Esophagus (tissue), 2 donors: ENCODE data around the gene MRPS24. TPM values are rescaled to one million over a fixed set of nuclear protein-coding genes. Genes with fewer than 3 reads are reported as not detected.

Source experiments
- H3K27ac ChIP-seq, 2 donors: one replicate each; pipeline ENCODE4 v1.5.1; 2013; ENCODE audit warnings: low read depth in 2 of 2, mild to moderate bottlenecking in 2 of 2, inconsistent platforms in 1 of 2, low read length in 1 of 2, moderate library complexity in 1 of 2
- H3K27me3 ChIP-seq, 2 donors: one replicate each; pipeline ENCODE4 v1.6.1; 2013; ENCODE audit warnings: low read length in 2 of 2, control low read depth in 1 of 2, mild to moderate bottlenecking in 1 of 2; ENCODE audit not compliant: insufficient read depth in 2 of 2, control insufficient read depth in 1 of 2
- H3K36me3 ChIP-seq, 2 donors: one replicate each; pipeline ENCODE4 v1.6.1; 2013; ENCODE audit warnings: low read length in 1 of 2; ENCODE audit not compliant: control insufficient read depth in 2 of 2, insufficient read depth in 2 of 2
- H3K4me1 ChIP-seq, 2 donors: one replicate each; pipeline ENCODE4 v1.6.1; 2013; ENCODE audit warnings: low read length in 1 of 2; ENCODE audit not compliant: control insufficient read depth in 2 of 2, insufficient read depth in 2 of 2
- H3K4me3 ChIP-seq, 2 donors: one replicate each; pipeline ENCODE4 v1.5.1; 2013; ENCODE audit warnings: low read length in 2 of 2, mild to moderate bottlenecking in 2 of 2, low read depth in 1 of 2, moderate library complexity in 1 of 2
- H3K9me3 ChIP-seq, 2 donors: one replicate each; pipeline ENCODE4 v1.6.1; 2013; ENCODE audit warnings: mild to moderate bottlenecking in 2 of 2, low read depth in 1 of 2, low read length in 1 of 2, moderate library complexity in 1 of 2; ENCODE audit not compliant: control insufficient read depth in 2 of 2, insufficient read depth in 1 of 2
- WGBS, 2 donors: extraction: QIAGEN DNeasy Blood & Tissue Kit; methylation state at CpG; one replicate each; pipeline ENCODE4 v1.1.7; 2013; 5-methylcytosine and 5-hydroxymethylcytosine counted together
- polyA plus RNA-seq, 2 donors: library from polyadenylated mRNA; stranded (reverse); fragments of 200-250 nt; gene quantifications; one replicate each; pipeline ENCODE4 v1.2.3, GENCODE V29; 2013
- donor health status: healthy with polysubstance abuse.
- donor health status: Bipolar disorder and iron deficiency.

The MRPS24 gene
- polyA plus RNA-seq: 100 to 1,000 TPM in 1 of 2 donors, 10 to 100 TPM in 1; 70.4 to 156 TPM

- H3K36me3 ChIP-seq: peaks cover 3 to 11% of the 10 kb centered on the region in 2 donors
- H3K4me1 ChIP-seq: peaks cover 6 to 14% of the 10 kb centered on the region in 2 donors
- H3K27ac ChIP-seq: peak within 1 kb of the TSS; percentile 81 to 96
- WGBS, 2 donors: 1% methylated on average over 71 to 81 of the region's 81 CpGs
- H3K4me3 ChIP-seq: peak within 1 kb of the TSS; percentile 90 to 99
- no peaks in the 10 kb centered on the region for H3K27me3 ChIP-seq
- H3K9me3 ChIP-seq: no peaks in the 10 kb centered on the region
Observed at GRCh38 chr7:43869006-43869866, at the start of gene MRPS24. Gene MRPS24 (minus strand): TSS chr7:43869517. CDS start chr7:43869495, 22 bp downstream.

- H3K36me3 ChIP-seq: peaks cover 0 to 8% of the 10 kb centered on the region in 2 donors
- no peak overlapping the region for H3K27ac ChIP-seq
- WGBS, 2 donors: 95% methylated on average over 5 of the region's 5 CpGs
Observed at GRCh38 chr7:43915907-43916306, 46.6 kb upstream of the MRPS24 start.

GRCh38 chr7:43914795-43915194, 45.5 kb upstream of the MRPS24 start:
- Histone ChIP-seq H3K4me1 (no peaks in the 10 kb centered on the region), H3K9me3 (no peaks in the 10 kb centered on the region), H3K27ac (no peak overlapping the region), H3K27me3 (no peaks in the 10 kb centered on the region), H3K4me3 (no peak overlapping the region), H3K36me3 (peaks cover 0 to 7% of the 10 kb centered on the region in 2 donors)
- 87 to 89% methylated on average over 5 of the region's 5 CpGs for WGBS, 2 donors

More at GRCh38 chr7:43915907-43916306, 46.6 kb upstream of the MRPS24 start:
- H3K4me1 ChIP-seq: no peaks in the 10 kb centered on the region
- H3K27me3 ChIP-seq: no peaks in the 10 kb centered on the region
- H3K4me3 ChIP-seq: no peak overlapping the region
- no peaks in the 10 kb centered on the region for H3K9me3 ChIP-seq

GRCh38 chr7:43906331-43907010, 37.2 kb upstream of the MRPS24 start, which contains the start of gene URGCP:
Gene URGCP (minus strand): TSS chr7:43906596. CDS start chr7:43906575, 21 bp downstream.
- WGBS, 2 donors: 0 to 1% methylated on average over 39 to 73 of the region's 73 CpGs
- H3K4me3 ChIP-seq: peak within 1 kb of the TSS; percentile 83 to 85
- peaks cover 3 to 10% of the 10 kb centered on the region in 2 donors for H3K4me1 ChIP-seq
- H3K27me3 ChIP-seq: no peaks in the 10 kb centered on the region
- H3K27ac ChIP-seq: peak within 1 kb of the TSS; percentile 90 to 92
- H3K36me3 ChIP-seq: no peaks in the 10 kb centered on the region
- H3K9me3 ChIP-seq: no peaks in the 10 kb centered on the region

GRCh38 chr7:43905956-43906330, 36.6 kb upstream of the MRPS24 start:
- WGBS, 2 donors: 1 to 2% methylated on average over 31 to 43 of the region's 43 CpGs
- no peaks in the 10 kb centered on the region for H3K36me3 ChIP-seq
- no peaks in the 10 kb centered on the region for H3K9me3 ChIP-seq
- H3K4me1 ChIP-seq: peaks cover 3 to 10% of the 10 kb centered on the region in 2 donors
- H3K4me3 ChIP-seq: peak overlapping the region; percentile 83 to 85
- H3K27ac ChIP-seq: peak overlapping the region; percentile 90 to 92
- H3K27me3 ChIP-seq: no peaks in the 10 kb centered on the region

- H3K9me3 ChIP-seq: no peaks in the 10 kb centered on the region
- 28 to 32% methylated on average over 8 of the region's 8 CpGs for WGBS, 2 donors
- H3K4me3 ChIP-seq: peak overlapping the region; percentile 83 to 85
- H3K27me3 ChIP-seq: no peaks in the 10 kb centered on the region
- peak overlapping the region; percentile 90 to 92 for H3K27ac ChIP-seq
- peaks cover 3 to 10% of the 10 kb centered on the region in 2 donors for H3K4me1 ChIP-seq
- no peaks in the 10 kb centered on the region for H3K36me3 ChIP-seq
Observed at GRCh38 chr7:43905209-43905946, 36.1 kb upstream of the MRPS24 start.

GRCh38 chr7:43904533-43905208, 35.4 kb upstream of the MRPS24 start:
- no peak overlapping the region for H3K4me3 ChIP-seq
- peaks cover 3 to 10% of the 10 kb centered on the region in 2 donors for H3K4me1 ChIP-seq
- H3K27me3 ChIP-seq: no peaks in the 10 kb centered on the region

GRCh38 chr7:43902542-43903054, 33.3 kb upstream of the MRPS24 start:
- Histone ChIP-seq H3K36me3 (no peaks in the 10 kb centered on the region), H3K4me1 (peaks cover 3 to 10% of the 10 kb centered on the region in 2 donors), H3K27me3 (no peaks in the 10 kb centered on the region), H3K4me3 (no peak overlapping the region), H3K27ac (no peak overlapping the region), H3K9me3 (no peaks in the 10 kb centered on the region)
- 84 to 93% methylated on average over 5 of the region's 5 CpGs for WGBS, 2 donors

More at GRCh38 chr7:43904533-43905208, 35.4 kb upstream of the MRPS24 start:
- H3K9me3 ChIP-seq: no peaks in the 10 kb centered on the region
- H3K27ac ChIP-seq: no peak overlapping the region
- no peaks in the 10 kb centered on the region for H3K36me3 ChIP-seq
- 87 to 92% methylated on average over 5 of the region's 5 CpGs for WGBS, 2 donors
